GM12872 (cell line): Measurements from ENCODE around the gene LINGO3.

Source experiments
- CTCF ChIP-seq: IDR thresholded peaks from 3 replicates; pipeline ENCODE4 v1.5.1; 2011; ENCODE audit warnings: low read depth, mild to moderate bottlenecking, low read length, moderate library complexity; ENCODE audit not compliant: insufficient read depth

Gene LINGO3

GRCh38 chr19:2338055-2338615 lies 30.2 kb upstream of the LINGO3 start:
- no peak for TF ChIP-seq CTCF

GRCh38 chr19:2337329-2337707 lies 29.4 kb upstream of the LINGO3 start:
- TF ChIP-seq CTCF, result no peak

- TF ChIP-seq CTCF, result no peak
Measured at GRCh38 chr19:2336528-2337328, 28.8 kb upstream of the LINGO3 start.

- no peak for TF ChIP-seq CTCF
Measured at GRCh38 chr19:2335848-2336247, 27.9 kb upstream of the LINGO3 start.

GRCh38 chr19:2334986-2335846 lies 27.3 kb upstream of the LINGO3 start:
- TF ChIP-seq CTCF, result no peak

GRCh38 chr19:2334426-2334825 lies 26.5 kb upstream of the LINGO3 start:
- no peak for TF ChIP-seq CTCF

GRCh38 chr19:2333807-2334211 lies 25.9 kb upstream of the LINGO3 start:
- 0 out of 3 replicates have a peak, but pooled peaks have one; percentile 5 for TF ChIP-seq CTCF
